AML-193 (cell line): ENCODE measurements around the gene TTC1.
"Not testable (repeated sequence)": the region's sequence is repeated elsewhere in the genome, so short reads cannot be mapped to it uniquely, and the experiment has no call there.

Source experiments
- DNase-seq, 2 experiments: peaks; one replicate each; lab custom pipeline; 2025; lab: John Stamatoyannopoulos, UW

TTC1 gene, protein sequence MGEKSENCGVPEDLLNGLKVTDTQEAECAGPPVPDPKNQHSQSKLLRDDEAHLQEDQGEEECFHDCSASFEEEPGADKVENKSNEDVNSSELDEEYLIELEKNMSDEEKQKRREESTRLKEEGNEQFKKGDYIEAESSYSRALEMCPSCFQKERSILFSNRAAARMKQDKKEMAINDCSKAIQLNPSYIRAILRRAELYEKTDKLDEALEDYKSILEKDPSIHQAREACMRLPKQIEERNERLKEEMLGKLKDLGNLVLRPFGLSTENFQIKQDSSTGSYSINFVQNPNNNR

DNA sequence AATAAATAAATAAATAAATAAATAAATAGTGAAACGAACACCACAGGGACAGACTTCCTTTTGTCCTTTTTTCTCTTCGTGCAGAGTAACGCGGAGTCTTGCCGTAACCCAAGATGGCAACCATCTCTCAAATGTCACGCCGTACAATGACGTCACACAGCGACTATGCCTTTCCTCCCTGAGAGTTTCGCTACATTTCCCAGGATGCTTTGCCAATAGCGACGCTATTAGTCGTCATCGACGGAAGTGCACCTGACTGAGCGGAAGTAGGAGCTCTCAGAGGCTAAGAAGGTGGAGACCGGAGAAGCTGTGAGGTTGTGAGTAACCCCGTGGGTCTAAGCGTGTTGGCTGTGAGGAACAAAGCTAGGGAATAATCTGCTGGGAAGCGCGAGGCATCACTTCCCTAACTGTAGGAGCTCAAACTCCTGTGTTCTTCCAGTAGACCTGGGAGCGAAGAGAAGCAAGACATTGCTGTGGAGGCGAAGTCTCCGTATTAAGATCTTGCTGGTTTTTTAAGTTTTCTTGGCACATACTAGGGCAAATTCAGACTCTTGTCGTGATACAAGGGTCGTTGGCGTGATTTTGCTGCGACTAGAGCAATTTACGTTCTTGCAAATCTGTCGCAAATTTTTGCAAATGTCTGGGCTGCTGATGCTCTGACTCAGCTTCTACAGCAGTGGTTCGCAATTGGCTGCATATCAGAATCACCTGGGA is at the start of gene TTC1:
TTC1 (plus strand) TSS at position 263 of the 714 bp plus-strand sequence. CDS start 1,390 bp downstream, outside the sequence.
- DNase-seq, result peak; percentile 93 to 95

DNA sequence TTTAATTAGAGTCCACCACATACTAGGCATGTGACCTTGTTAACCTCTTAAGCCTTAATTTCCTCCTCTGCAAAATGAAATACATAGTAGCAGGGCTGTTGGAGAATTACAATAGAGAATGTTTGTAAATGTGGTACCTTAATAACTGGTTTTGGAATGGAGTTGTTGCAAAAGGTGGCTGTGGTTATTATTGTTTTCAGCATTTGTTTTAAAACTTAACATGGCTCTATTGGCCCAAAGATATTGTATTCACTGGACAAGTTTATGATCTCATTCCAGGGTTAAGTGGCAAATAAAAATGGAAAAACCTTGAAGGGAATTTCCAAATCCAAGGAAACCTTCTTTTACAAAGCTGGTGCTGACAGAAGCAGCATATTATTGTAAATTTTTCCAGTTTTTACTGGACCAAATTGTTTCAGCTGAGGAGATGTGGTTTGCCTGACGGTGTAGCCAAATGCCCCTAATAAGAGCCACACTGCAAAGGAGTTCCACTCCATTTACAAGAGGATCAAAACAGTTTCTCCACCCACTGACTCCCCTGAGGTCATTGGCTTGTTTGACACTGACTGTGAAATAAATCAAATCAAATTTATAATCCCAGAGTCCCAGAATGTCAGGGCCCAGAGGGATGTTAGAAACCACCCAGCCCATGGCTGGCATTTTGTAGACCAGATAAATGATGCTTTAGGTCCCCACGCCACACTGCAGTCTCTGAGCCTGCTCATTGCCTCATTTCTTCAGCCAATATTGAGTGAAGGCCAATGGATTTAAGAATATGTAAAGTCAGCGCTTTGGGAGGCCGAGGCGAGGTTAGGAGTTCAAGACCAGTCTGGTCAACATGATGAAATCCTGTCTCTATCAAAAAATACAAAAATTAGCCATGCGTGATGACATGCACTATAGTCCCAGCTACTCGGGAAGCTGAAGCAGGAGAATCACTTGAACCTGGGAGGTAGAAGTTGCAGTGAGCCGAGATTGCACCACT is 47.5 kb upstream of the TTC1 start:
- no peak for DNase-seq

DNA sequence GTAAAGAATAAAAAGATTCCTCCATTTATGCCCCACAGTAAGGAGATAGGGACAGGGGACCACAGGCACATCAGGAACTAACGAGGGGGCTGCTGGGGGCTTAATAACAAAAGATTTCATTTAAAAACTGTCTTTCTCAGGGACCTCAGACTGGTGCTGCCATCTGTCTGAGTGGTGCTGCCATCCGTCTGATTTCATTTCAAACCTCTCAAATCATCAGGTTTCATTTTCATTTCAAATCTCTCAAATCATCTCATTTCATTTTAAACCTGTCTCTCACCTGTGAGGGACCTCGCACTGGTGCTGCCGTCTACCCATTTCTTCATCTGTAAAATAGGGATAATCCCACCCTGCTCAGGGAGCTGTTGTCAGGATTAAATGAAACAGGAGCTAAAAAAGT is 46.7 kb upstream of the TTC1 start:
- DNase-seq, result no peak

DNA sequence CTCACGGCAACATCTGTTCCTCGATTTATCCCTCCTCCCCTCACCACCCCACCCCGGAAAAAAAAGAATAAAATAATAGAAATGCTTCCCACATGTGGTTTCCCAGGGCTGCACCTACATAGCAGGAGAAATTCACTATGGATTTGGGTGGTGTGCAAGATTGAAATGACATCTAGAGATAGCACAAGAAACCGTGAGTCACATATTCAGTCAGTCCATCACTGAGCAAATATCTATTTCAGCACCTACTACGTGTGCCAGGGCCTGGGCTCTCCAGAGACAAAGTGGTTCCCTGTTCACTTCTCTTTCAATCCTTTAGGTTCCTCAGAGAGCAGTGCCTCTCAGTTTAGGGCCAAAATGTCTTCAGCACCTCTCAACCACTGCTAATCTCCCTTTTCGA is 45.0 kb upstream of the TTC1 start:
- no peak for DNase-seq

DNA sequence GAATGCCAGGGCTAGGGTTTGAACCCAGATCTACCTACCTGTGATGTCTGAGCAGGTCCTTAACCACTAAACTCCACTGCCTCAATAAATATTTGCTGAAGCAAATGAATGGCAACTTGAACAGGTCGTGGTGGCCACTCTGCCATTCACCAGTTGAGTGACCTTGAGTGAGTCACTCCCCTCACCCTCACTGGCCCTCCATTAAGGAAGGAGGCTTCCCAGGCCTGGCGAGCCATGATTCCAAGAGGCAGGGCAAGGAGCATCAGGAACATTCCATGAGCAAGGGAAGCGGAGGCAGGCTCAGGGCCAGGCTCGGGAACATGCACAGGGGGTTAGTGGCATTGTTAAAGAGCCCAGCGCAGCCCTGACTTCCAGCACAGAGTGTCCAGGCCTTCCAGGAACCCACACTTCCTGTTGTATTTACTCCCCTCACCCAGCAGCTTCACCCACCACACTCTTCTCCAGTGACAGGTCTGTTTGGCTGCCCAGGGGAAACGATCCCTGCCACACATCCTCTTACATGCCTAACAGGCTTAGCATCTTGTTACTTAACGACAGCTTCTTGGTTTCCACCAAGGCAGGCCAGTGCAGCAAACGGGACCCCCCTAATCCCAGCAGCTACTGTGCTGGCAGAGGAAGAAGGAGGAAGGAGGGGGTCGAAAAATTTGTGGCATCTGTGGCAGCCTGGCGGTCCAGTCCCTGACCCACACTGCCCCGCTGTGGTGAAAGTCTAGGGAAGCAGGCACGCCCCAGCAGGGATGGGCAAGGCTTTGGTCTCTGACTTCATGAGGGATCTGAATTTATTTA is 43.7 kb upstream of the TTC1 start:
- DNase-seq, result peak in 1 of 2 experiments; percentile 8

DNA sequence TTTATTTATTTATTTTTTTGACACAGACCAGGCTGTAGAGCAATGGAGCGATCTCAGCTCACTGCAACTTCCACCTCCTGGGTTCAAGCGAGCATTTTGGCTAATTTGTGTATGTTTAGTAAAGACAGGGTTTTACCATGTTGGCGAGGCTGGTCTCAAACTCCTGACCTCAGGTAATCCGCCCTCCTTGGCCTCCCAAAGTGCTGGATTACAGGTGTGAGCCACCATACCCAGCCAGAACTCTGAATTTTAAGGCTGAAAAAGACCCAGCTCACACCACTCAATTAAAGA is 43.2 kb upstream of the TTC1 start:
- DNase-seq, result not testable (repeated sequence)

DNA sequence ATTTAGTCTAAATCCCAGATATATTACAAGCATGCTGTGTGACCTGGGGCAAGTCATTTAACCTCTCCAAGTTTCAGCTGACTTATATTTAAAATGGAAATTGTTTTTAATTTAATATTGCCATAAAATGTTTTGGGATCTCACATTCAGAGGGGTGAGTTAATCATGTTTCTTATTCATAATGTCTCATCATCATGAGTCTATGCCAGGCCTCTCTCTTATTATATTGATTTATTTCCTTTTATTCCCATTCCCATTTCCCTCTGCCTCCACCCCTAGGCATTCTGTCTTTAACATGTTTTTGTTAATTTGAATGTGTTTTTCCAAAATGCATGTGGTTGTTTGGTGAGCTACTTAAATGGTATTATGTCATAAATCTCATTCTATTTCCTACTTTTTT is 39.0 kb upstream of the TTC1 start:
- DNase-seq, result no peak

DNA sequence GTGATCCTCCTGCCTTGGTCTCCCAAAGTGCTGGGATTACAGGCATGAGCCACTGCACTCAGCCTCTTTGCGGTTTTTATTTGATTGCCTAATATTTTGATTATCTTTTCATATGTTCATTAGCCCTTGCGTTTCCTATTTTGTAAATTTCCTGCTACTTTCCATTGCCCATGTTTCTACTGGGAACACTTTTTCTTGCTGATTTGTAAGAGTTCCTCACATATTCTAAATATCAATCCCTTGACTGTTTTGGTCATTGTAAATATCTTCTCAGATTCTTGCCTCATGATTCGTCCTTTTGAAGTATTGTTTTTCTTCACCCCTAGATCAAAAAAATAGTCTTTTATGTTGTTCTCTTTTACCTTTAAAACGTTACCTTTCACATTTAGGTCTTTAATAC is 37.9 kb upstream of the TTC1 start:
- DNase-seq, result no peak

DNA sequence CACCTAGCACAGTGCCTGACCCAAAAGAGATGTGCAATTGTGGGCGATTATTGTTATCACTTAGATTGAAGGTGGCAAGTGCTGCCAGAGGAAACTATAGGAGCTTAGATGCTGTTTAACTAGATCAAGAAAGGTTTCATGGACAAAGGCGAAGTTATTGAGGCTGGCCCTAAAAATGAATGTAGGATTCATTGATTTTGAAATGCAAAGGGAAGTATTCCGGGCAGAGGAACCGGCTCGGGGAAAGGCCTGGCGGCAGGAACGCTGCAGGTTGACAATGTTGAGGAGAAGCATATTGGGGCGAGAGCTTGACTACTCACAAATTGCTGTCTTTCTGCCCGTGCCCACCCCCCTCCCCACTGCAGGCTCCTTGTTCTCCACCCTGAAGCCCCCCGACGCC is 37.4 kb upstream of the TTC1 start:
- no peak for DNase-seq

DNA sequence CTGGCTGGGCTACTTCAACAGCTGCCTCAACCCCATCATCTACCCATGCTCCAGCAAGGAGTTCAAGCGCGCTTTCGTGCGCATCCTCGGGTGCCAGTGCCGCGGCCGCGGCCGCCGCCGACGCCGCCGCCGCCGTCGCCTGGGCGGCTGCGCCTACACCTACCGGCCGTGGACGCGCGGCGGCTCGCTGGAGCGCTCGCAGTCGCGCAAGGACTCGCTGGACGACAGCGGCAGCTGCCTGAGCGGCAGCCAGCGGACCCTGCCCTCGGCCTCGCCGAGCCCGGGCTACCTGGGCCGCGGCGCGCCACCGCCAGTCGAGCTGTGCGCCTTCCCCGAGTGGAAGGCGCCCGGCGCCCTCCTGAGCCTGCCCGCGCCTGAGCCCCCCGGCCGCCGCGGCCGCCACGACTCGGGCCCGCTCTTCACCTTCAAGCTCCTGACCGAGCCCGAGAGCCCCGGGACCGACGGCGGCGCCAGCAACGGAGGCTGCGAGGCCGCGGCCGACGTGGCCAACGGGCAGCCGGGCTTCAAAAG is 36.9 kb upstream of the TTC1 start:
- no peak for DNase-seq

DNA sequence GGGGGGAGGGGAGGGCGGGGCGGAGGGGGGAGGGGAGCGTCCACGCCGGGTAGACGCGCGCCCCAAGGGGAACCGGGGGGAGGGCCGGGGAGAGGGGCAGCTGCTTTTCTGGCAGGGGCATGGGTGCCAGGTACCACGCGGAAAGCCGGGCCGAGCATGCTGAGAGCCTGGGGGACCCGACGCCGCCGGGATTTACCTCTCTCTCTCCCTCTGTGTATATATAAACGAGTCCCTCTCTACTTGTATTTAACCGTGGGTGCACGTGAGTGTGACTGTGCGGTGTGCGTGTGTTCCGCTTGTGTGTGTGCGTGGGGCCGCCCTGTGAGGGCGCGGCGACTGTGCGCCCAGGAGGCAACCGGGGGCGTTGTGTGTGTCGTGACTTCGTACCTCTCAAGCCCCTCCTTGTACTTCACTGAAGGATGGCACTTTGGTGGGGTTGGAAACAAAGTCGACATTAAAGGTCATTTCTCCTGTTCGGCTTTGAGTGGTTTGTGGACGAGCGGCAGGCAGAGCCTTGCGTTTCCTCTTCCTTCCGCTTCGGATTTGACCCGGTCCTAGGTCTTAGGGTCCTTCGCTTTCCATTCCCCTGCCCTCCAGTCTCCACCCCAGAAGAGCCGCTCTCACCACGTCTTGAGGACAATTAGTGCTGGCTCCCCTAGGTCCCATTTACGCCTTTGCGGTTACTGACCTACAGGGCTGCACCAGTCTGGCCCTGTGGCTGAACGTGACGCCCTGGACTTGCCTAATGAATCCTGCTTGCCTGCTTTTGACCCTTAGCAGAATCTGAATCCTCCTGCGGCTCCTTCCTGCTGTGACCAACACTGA is 36.2 kb upstream of the TTC1 start:
- DNase-seq, result no peak

DNA sequence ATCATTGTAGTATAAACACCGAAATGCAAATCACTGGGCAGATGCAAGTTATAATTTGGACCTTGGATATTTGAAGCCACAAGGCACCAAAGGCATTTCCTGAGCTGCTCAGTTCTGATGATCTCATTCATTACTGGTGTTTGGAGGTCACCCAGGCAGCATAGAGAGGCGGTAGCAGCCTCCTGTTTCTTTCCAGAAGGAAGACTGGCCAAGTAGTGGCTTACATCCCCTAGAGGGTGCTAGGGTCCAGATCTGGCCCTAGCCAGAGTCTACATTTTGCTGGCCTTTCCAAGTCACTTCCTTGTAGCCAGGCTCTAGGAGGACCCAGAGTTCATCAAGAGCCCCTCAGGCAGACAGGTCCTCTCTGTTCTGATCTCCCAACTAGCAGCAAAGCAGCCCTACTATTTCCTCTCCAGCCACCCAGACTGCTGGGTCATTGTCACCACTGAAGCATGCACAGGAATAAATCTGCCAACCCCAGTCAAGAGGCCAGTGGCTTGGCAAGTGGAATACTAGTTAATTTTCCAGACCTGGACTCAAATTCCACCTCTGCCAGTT is 33.4 kb upstream of the TTC1 start:
- DNase-seq, result no peak

DNA sequence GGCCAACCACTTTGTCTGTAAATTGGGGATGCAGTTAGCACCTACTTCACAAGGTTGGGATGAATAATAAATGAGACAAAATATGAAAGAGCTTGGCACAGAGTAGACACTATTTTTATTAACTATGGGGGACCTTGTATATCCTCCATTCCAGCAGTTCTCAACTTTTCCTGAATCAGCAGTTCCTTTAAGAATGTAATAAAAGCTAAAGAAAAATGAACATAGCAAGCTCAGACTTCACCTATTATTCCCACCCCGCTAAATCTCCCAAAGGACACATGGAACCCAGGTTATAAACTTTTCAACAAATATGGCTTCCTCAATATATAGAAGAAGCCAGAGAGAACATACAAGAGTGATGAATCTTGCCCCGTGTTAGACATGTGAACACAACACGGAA is 32.0 kb upstream of the TTC1 start:
- DNase-seq, result no peak

DNA sequence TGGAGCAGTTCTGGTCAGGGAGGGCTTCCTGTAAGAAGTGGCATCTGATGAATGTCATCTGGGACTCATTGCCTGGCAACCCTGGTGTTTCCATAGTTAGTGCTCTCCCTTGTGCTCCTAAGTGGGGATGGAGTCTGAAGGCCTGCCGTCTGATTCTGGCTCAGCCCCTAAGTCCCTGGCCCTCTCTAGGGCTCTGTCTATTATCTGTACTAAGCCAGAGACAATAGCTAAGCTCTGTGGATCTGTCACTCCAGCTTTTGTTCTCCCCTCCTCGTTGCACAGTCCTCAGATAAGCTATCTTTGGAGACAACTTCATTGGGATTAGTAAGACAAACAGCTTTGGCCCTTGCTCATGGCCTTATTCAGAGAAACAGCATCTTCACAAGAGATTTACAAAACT is 30.6 kb upstream of the TTC1 start:
- no peak for DNase-seq

DNA sequence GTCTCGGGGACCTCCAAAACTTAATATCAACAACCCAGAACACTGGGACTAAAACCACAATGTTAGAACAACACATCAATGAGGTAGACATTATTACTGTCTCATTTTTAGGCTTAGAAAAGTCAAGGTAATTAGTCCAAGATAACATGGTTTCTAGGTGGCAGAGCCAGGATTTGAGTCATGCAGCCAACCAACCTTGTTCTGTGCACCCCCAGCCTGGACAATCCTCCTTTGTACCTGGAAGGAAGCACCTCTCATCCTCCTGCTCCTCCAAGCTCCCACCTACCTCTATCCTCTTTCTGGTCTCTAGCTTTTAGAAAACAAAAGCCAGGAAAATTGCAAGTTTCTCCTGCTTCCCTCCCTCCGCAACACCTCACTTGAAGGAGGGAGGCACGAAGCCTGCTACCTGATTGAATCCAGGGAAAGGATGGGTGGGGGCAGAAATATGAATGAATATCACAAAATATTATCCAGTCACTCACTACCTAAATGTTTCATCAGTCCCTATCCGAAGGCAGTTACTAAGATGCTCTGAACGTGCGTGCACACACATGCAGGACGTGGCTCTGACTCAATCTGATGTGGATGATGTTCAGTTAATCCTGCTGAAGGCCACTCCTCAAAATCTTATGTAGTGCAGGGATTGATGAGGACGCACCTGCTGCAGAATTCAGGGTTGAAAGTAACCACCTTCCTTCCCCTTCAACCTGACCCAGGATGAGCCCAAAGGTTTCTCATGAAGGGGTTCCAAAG is 26.3 kb upstream of the TTC1 start:
- no peak for DNase-seq

DNA sequence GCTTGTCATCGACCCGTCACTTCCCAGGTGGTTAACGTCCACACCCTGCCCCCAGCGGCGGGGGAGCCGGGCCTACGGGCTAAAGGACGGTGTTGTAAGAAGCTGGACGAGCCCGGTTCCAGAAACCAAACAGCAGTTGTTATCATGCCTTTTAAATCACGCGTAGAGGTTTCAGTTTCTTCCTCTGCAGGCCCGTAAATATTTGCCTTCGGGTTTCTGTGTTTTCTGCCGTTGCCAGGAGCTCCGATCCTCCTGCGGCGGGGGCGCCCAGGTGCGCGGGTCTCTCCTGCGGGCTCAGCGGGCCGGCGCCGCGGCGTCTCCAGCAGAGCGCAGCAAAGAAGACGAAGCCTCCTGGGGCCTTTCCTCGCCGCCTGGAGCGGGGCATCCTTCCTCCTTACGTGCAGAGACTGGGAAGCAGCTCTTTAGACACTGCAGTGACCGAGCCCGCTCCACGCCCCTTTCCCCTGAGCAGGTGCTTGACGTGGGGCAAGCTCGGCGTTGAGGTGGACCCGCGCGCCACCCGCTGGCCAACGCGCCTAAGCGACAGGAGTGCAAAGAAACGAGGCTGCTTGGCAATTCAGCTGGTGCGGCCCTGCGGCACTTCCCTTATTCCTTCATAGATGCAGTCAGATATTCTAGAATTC is 21.8 kb upstream of the TTC1 start:
- DNase-seq, result peak; percentile 23 to 61

DNA sequence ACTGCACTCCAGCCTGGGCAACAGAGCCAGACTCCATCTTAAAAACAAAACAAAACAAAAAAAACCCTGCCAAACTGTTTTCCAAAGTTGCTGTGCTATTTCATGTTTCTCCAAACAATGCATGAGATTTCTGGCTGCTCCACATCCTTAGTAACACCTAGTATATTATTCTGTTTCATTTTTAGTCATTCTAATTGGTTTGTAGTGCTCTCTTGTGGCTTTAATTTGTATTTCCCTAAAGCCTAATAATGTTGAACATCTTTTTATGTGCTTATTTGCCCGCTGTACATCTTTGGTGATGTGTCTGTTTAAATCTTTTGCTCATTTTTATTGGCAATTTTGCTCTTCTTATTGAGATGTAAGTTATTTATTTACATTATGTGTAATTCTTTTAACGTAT is 18.4 kb upstream of the TTC1 start:
- DNase-seq, result no peak

DNA sequence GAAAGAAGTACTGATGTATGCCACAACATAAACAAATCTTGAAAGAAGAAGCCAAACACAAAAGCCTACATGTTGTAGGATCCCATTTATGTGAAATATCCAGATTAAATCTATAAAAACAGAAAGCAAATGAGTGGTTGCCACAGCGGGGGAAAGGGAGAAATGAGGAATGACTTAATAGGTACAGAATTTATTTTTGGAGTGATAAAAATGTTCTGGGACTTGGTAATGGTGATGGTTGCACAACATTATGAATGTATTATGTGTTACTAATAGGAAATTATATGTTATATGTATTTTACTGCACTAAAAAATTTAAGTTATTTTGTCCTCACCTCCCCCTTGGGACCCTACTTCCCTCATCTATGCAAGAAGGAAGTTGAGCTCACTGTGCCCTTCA is 16.4 kb upstream of the TTC1 start:
- DNase-seq, result no peak

DNA sequence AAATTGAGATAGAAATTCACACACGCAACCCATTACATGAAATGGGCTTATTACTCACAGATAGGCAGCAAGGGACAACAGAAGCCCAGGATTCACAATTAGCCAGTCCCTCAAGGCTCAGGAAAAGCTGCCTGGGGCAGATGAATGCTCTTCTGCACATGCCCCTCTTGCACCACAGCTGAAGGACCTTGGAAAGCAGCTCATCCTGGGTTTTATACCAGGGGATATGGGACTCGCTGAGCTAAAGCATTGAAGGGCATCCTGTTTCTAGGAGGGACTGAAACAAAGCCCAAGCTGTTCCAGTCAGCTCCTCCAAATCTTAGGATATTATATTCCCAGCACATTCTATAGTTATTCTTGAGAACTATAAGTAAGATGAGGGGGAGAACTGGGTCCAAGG is 15.7 kb upstream of the TTC1 start:
- no peak for DNase-seq
